ENCODE measurements around the gene OR1S1. TPM values are rescaled to one million over a fixed set of nuclear protein-coding genes. Genes with fewer than 3 reads are reported as not detected.

Gene OR1S1
- total RNA-seq, 1 donor from 2014 or later: not detected

Other genes starting within 250 kb of the OR1S1 start
- gene OR9Q1, start 188.8 kb upstream of the OR1S1 start, total RNA-seq: not detected
- not detected for gene OR6Q1, start 181.8 kb upstream of the OR1S1 start, total RNA-seq
- not detected for gene OR9I1, start 87.2 kb upstream of the OR1S1 start, total RNA-seq
- not detected for gene OR9Q2, start 23.6 kb upstream of the OR1S1 start, total RNA-seq
- gene OR1S2, start 8.6 kb upstream of the OR1S1 start, total RNA-seq: not detected
- gene OR10Q1, start 16.2 kb downstream of the OR1S1 start, total RNA-seq: not detected
- gene OR10W1, start 55.5 kb downstream of the OR1S1 start, total RNA-seq: not detected
- gene OR5B17, start 146.3 kb downstream of the OR1S1 start, total RNA-seq: not detected
- not detected for gene OR5B3, start 194.2 kb downstream of the OR1S1 start, total RNA-seq
- gene OR5B2, start 215.4 kb downstream of the OR1S1 start, total RNA-seq: not detected
- gene OR5B12, start 229.5 kb downstream of the OR1S1 start, total RNA-seq: not detected

All from Right ventricle myocardium superior (tissue), 1 donor.